Mucosa of rectum (tissue), 2 donors: Measurements from ENCODE around the gene TICAM1.

Experiments
- H3K27ac ChIP-seq, 2 donors: one replicate each; pipeline ENCODE4 v1.7.0; 2013; ENCODE audit warnings: inconsistent platforms in 2 of 2, low read depth in 2 of 2, low read length in 2 of 2
- H3K27me3 ChIP-seq, 2 donors: one replicate each; pipeline ENCODE4 v1.7.0; 2013; ENCODE audit warnings: low read length in 2 of 2; ENCODE audit not compliant: control insufficient read depth in 2 of 2, insufficient read depth in 2 of 2
- H3K36me3 ChIP-seq, 2 donors: one replicate each; pipeline ENCODE4 v1.7.0; 2013; ENCODE audit warnings: low read length in 2 of 2; ENCODE audit not compliant: control insufficient read depth in 2 of 2, insufficient read depth in 2 of 2
- H3K4me1 ChIP-seq, 2 donors: one replicate each; pipeline ENCODE4 v1.7.0; 2013; ENCODE audit warnings: low read length in 2 of 2, mild to moderate bottlenecking in 1 of 2; ENCODE audit not compliant: control insufficient read depth in 2 of 2, insufficient read depth in 2 of 2
- H3K4me3 ChIP-seq, 2 donors: one replicate each; pipeline ENCODE4 v1.7.0; 2013; ENCODE audit warnings: low read length in 2 of 2
- H3K9ac ChIP-seq, 2 donors: one replicate each; pipeline ENCODE4 v1.7.0; 2013; ENCODE audit warnings: low read length in 2 of 2, low read depth in 1 of 2, mild to moderate bottlenecking in 1 of 2
- H3K9me3 ChIP-seq, 2 donors: one replicate each; pipeline ENCODE4 v1.7.0; 2013; ENCODE audit warnings: low read length in 2 of 2; ENCODE audit not compliant: control insufficient read depth in 2 of 2
- donor health status: healthy.
- donor health status: Normal muscosa, but diverticular disease.

The TICAM1 gene

DNA sequence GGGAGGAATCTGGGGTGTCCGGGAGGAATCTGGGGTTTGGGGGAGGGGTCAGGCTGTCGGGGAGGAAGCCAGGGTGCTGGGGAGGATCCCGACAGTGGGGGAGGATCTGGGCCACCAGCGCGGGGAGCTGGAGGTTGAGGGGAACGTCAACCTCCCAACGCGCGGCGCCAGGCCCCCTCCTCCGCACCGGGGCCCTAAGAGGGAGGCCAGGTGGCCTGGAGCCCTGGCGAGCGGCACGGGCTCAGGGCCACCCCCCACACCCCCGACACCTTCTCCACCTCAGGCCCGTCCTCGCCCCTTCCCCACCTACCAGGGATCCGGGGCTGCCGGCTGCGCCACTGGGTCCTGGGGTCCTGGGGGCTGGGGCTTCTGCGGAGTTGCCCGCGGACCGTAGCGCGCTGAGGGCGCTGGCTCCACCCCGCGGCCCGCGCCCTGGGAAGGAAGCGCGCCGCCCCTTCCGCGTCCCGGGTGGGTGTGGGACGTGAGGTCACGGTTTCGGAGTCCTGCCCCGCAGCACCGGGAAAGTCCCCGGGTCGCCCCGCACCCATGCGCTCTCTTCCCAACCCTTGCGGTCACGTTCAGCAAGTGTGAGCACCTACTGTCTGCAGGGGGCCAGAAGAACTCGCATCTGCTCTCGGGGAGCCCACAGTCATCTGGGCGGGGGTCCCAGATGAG, at the start of gene TICAM1:
Gene TICAM1, minus strand, starts transcription at position 409 of the 675 bp plus-strand sequence. CDS start 13,335 bp downstream, outside the sequence.
- no peaks in the 10 kb centered on the region for H3K36me3 ChIP-seq
- H3K9me3 ChIP-seq = no peaks in the 10 kb centered on the region
- peak within 1 kb of the TSS; percentile 90 to 99 for H3K9ac ChIP-seq
- peak within 1 kb of the TSS; percentile 79 to 92 for H3K4me3 ChIP-seq
- peak within 1 kb of the TSS; percentile 90 to 91 for H3K27ac ChIP-seq
- peaks cover 12 to 17% of the 10 kb centered on the region in 2 donors for H3K4me1 ChIP-seq
- no peaks in the 10 kb centered on the region for H3K27me3 ChIP-seq

DNA sequence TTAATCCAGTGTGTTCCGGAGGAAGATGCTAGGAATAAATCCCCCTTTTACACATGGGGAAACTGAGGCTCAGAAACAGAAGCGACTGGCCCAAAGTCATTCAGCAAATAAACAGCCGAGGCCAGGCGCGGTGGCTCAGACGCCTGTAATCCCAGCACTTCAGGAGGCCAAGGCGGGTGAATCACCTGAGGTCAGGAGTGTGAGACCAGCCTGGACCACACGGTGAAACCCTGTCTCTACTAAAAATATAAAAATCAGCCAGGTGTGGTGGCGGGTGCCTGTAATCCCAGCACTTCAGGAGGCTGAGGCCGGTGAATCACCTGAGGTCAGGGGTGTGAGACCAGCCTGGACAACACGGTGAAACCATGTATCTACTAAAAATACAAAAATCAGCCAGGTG, 47.5 kb upstream of the TICAM1 start:
- Histone ChIP-seq H3K9ac (no peak overlapping the region), H3K4me1 (no peaks in the 10 kb centered on the region), H3K27ac (no peak overlapping the region), H3K27me3 (no peaks in the 10 kb centered on the region), H3K9me3 (no peaks in the 10 kb centered on the region), H3K4me3 (no peak overlapping the region), H3K36me3 (no peaks in the 10 kb centered on the region)

DNA sequence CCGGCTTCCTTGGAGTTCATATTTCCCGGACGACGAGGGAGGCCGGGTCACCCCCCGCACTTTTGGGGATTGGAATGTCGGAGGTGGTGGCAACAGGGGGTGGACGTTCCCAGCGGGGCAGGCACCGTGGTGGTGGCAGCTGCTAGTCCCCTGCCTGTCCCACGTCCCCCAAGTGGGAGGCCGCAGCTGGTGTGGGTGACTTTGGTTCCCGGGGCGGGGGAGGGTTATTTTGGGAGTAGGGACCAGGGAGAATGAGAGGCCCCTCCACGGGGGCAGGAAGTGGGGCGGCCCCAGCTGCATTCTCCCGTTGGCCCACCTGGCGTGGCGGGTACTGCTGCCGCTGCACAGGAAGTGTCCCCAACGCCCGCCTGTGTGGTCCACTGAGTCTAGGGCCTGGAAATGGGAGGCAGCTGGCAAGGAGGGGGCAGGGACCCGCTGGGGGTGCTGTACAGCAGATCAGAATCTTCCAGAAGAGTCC, 47.0 kb upstream of the TICAM1 start:
- no peak overlapping the region for H3K9ac ChIP-seq
- H3K4me3 ChIP-seq = no peak overlapping the region
- no peaks in the 10 kb centered on the region for H3K9me3 ChIP-seq
- H3K36me3 ChIP-seq = no peaks in the 10 kb centered on the region
- H3K27ac ChIP-seq = no peak overlapping the region
- no peaks in the 10 kb centered on the region for H3K4me1 ChIP-seq
- H3K27me3 ChIP-seq = no peaks in the 10 kb centered on the region

- no peak overlapping the region for H3K4me3 ChIP-seq
- no peaks in the 10 kb centered on the region for H3K36me3 ChIP-seq
- H3K27ac ChIP-seq = no peak overlapping the region
- no peaks in the 10 kb centered on the region for H3K9me3 ChIP-seq
- H3K27me3 ChIP-seq = no peaks in the 10 kb centered on the region
- no peaks in the 10 kb centered on the region for H3K4me1 ChIP-seq
- H3K9ac ChIP-seq = no peak overlapping the region
These were observed 46.4 kb upstream of the TICAM1 start for GRCh38 chr19:4877753-4878490.

DNA sequence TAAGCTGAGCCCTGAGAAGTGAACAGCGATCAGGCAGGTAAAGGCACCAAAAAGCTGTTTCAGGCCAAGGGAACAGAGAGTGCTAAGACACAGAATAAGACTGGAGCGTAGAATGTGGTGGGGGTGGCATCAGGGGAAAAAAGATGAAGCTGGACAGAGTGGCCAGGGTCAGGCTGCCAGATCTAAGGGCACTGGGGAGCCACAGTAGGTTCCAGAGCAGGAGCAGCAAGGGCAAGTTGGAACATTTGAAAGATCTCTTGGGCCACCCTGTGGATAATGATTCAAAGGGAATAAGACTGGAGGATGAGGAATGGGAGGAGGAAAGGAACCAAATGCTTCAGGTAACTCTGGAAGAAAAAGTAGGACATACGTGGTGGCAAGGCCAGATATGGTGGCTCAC, 42.4 kb upstream of the TICAM1 start:
- H3K27ac ChIP-seq = no peak overlapping the region
- H3K36me3 ChIP-seq = no peaks in the 10 kb centered on the region
- no peak overlapping the region for H3K4me3 ChIP-seq
- peaks cover 2 to 3% of the 10 kb centered on the region in 2 donors for H3K4me1 ChIP-seq
- no peaks in the 10 kb centered on the region for H3K27me3 ChIP-seq
- H3K9ac ChIP-seq = no peak overlapping the region
- H3K9me3 ChIP-seq = no peaks in the 10 kb centered on the region

DNA sequence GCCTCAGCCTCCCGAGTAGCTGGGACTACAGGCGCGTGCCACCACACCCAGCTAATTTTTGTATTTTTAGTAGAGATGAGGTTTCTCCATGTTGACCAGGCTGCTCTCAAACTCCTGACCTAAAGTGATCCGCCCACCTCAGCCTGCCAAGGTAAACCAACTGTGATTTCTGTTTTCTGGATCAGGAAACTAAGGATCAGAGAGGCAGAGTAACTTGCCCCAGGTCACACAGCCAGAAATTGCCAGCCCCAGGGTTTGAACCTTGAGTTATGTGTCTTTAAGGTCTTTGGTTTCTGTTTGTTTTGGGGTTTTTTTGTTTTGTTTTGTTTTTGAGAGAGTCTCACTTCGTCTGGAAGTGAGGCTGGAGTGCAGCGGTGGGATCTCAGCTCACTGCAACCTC, 40.2 kb upstream of the TICAM1 start:
- Histone ChIP-seq H3K9ac (no peak overlapping the region), H3K9me3 (no peaks in the 10 kb centered on the region), H3K27me3 (no peaks in the 10 kb centered on the region), H3K36me3 (no peaks in the 10 kb centered on the region), H3K4me1 (peaks cover 6 to 11% of the 10 kb centered on the region in 2 donors), H3K4me3 (no peak overlapping the region), H3K27ac (no peak overlapping the region)

DNA sequence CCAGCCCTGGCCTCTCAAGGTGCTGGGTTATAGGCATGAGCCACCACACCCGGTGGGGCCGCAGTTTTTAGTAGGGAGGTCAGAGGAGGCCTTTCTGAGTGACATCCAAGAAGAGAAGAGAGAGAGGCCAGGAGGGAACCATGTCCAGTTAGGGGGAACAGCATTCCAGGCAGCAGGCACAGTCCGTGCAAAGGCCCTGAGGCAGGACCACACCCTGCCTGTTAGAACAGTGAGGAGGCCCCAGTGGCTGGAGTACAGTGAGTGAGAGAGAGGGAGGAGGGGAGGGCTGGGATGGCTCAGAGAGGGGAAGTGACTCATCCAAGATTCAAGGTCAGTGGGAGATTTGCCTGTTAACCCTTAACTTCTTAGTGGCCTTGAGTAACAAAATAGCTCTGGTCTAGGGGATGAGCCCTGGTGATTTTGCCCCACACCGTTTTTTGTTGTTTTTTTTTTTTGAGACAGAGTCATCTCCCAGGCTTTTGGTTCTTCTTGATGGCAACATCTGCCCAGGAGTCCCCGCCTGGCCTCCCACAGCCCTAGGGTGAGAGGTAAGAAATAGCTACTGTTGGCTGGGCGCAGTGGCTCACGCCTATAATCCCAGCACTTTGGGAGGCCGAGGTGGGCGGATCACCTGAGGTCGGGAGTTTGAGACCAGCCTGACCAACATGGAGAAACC, 38.7 kb upstream of the TICAM1 start:
- Histone ChIP-seq H3K36me3 (no peaks in the 10 kb centered on the region), H3K4me1 (peaks cover 11 to 13% of the 10 kb centered on the region in 2 donors), H3K9me3 (no peaks in the 10 kb centered on the region), H3K27ac (peak overlapping the region in 1 of 2 donors; percentile 52), H3K9ac (no peak overlapping the region), H3K27me3 (no peaks in the 10 kb centered on the region), H3K4me3 (no peak overlapping the region)

DNA sequence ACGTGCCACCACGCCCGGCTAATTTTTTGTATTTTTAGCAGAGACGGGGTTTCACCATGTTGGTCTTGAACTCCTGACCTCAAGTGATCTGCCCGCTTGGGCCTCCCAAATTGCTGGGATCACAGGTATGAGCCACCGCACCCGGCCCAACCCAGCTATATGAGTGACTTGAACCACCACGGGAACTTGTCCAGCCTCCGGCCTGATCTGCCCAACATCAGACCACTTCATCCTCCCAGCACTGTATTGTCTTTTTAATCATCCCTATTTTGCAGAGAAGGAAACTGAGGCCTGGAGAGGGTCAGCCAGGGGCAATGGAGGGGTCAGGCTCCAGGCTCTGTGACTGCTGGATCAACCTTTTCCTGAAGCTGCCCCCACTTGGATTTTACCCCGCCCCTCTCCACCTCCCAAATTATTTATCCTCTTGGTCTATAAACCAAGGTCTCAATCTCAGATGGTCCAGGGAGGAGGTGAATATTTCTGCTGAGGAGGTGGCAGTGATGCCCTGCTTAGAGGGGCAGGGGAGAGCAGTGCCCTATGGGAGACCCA, 36.8 kb upstream of the TICAM1 start:
- Histone ChIP-seq H3K9me3 (no peaks in the 10 kb centered on the region), H3K27me3 (no peaks in the 10 kb centered on the region), H3K4me3 (no peak overlapping the region), H3K36me3 (no peaks in the 10 kb centered on the region), H3K9ac (no peak overlapping the region), H3K4me1 (peaks cover 11 to 13% of the 10 kb centered on the region in 2 donors), H3K27ac (peak overlapping the region; percentile 83 to 85)

DNA sequence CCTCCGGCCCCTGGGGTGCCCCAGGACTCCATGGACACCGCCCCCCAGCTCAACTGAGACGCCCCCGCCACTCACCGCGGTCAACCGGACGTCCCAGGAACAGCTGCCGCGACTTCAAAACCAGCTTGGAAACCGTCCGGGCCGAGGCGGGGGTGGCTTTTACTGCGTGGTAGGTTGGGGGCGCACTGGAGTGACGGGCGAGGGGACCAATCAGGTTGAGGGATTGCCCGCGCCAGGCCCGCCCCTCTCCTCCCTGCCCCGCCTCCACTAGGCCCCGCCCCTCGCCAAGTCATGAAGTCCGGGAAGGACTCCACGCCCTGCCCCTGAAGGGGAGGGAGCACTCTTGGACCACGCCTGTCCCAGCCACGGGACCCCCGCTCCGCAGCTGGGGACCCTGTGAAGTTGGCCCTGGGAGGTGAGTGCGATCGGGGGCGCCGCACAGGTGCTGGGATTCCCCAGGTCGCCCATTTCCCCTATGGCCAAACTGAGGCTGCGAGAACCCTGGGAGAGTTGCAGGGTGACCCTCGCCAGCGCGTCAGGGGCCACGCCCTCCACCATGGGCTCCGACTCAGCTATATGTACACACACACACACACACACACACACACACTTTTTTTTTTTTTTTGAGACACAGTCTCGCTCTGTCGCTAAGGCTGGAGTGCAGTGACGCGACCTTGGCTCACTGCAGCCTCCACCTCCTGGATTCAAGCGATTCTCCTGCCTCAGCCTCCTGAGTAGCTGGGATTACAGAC, 36.2 kb upstream of the TICAM1 start, which contains the start of gene PLIN3:
Gene PLIN3, minus strand, starts transcription at position 134 of the 752 bp plus-strand sequence. CDS start 6,273 bp downstream, outside the sequence.
- Histone ChIP-seq H3K4me1 (peaks cover 11 to 13% of the 10 kb centered on the region in 2 donors), H3K9ac (peak within 1 kb of the TSS; percentile 79 to 89), H3K27me3 (no peaks in the 10 kb centered on the region), H3K27ac (peak within 1 kb of the TSS; percentile 83 to 85), H3K9me3 (no peaks in the 10 kb centered on the region), H3K4me3 (peak within 1 kb of the TSS; percentile 84 to 85), H3K36me3 (peaks cover 0 to under 1% of the 10 kb centered on the region in 2 donors)
